A549 (cell line): ENCODE data around the gene THBS4. TPM values are rescaled to one million over a fixed set of nuclear protein-coding genes. Genes with fewer than 3 reads are reported as not detected.

Experiments used
- ATAC-seq, 2 experiments: fragments of 200-7000 bp in 1 of 2; fragments of >200 bp in 1 of 2; cut with Nextera tagmentation in 1 of 2; cut with Tn5 transposase in 1 of 2; 3 replicates each; pipeline versions ENCODE4 v1.8.0 to v1.9.1; 2018 to 2020; ENCODE audit warnings: mild to moderate bottlenecking in 1 of 2, moderate library complexity in 1 of 2
- CTCF ChIA-PET: fragments of 300-600 bp; sonication (Branson Sonifier 250); formaldehyde crosslinking; extraction: SDS; loops from one replicate; lab custom pipeline; 2021; ENCODE audit warnings: antibody characterized with exemption, inconsistent platforms; lab: Yijun Ruan, JAX
- POLR2A ChIA-PET: fragments of 350-600 bp; formaldehyde crosslinking; extraction: SDS; loops from one replicate; lab custom pipeline; 2021; ENCODE audit warnings: antibody characterized with exemption, inconsistent platforms; lab: Yijun Ruan, JAX
- DNase-seq, 2 experiments: peaks; one replicate each; pipeline versions ENCODE4 v3.0.0 to v3.0.0-alpha.2; 2011 to 2016; ENCODE audit warnings: low read depth in 1 of 2, low spot score in 1 of 2
- FAIRE-seq: peaks from 2 replicates; lab custom pipeline; 2011; peaks lifted over from hg19 to GRCh38; lab: Jason Lieb, UNC
- H3K27ac ChIP-seq, 2 experiments: fragments of >200 bp; sonication (Bioruptor Twin); formaldehyde crosslinking; 3 replicates each; pipeline ENCODE4 v1.5.1; 2016 to 2017
- H3K4me1 ChIP-seq: fragments of >200 bp; sonication (Bioruptor Twin); formaldehyde crosslinking; 3 replicates; pipeline ENCODE4 v1.6.1; 2016
- H3K4me2 ChIP-seq: fragments of >200 bp; sonication (Bioruptor Twin); formaldehyde crosslinking; 3 replicates; pipeline ENCODE4 v1.6.1; 2016
- H3K4me3 ChIP-seq: fragments of >200 bp; sonication (Bioruptor Twin); formaldehyde crosslinking; 3 replicates; pipeline ENCODE4 v1.5.1; 2016
- H3K9me3 ChIP-seq: fragments of >200 bp; sonication (Bioruptor Twin); formaldehyde crosslinking; 3 replicates; pipeline ENCODE4 v1.6.1; 2016
- ATOH8 ChIP-seq: fragments of 250-450 bp; sonication (Bioruptor Pico); IDR thresholded peaks from 2 replicates; pipeline ENCODE4 v1.5.0; 2020; ENCODE audit warnings: low read depth, mild to moderate bottlenecking, moderate library complexity
- BHLHE40 ChIP-seq: IDR thresholded peaks from 2 replicates; pipeline ENCODE4 v1.6.1; 2012; ENCODE audit warnings: low read depth, low read length, inconsistent platforms
- CHD2 ChIP-seq: fragments of 150-350 bp; IDR thresholded peaks from 2 replicates; pipeline ENCODE4 v1.6.1; 2014; ENCODE audit warnings: low read length; ENCODE audit not compliant: partially characterized antibody
- CHD4 ChIP-seq: fragments of 200-600 bp; sonication (generic); IDR thresholded peaks from 2 replicates; pipeline ENCODE4 v1.6.1; 2016; ENCODE audit warnings: antibody characterized with exemption, mild to moderate bottlenecking, borderline replicate concordance
- EHF ChIP-seq: fragments of 250-450 bp; sonication (Bioruptor Pico); IDR thresholded peaks from 2 replicates; pipeline ENCODE4 v1.5.0; 2020; ENCODE audit warnings: mild to moderate bottlenecking
- EHMT2 ChIP-seq: fragments of 200-600 bp; sonication (generic); IDR thresholded peaks from 2 replicates; pipeline ENCODE4 v1.6.1; 2016; ENCODE audit warnings: antibody characterized with exemption, low read depth, mild to moderate bottlenecking, moderate library complexity
- EP300 ChIP-seq, 2 experiments: fragments of >200 bp; sonication (Bioruptor Twin); formaldehyde crosslinking; IDR thresholded peaks; 2 replicates in 1 of 2; 3 replicates in 1 of 2; pipeline ENCODE4 v1.6.1; 2016 to 2017
- ESRRA ChIP-seq: fragments of 150-350 bp; IDR thresholded peaks from 2 replicates; pipeline ENCODE4 v1.6.1; 2014; ENCODE audit warnings: mild to moderate bottlenecking, low read length, borderline replicate concordance
- FOSL2 ChIP-seq, 2 experiments: fragments of 450-650 bp in 1 of 2; fragments of >200 bp in 1 of 2; sonication (Bioruptor Twin) in 1 of 2; formaldehyde crosslinking; IDR thresholded peaks; 2 replicates each; pipeline versions ENCODE4 v1.5.0 to v1.6.1; 2016 to 2020; ENCODE audit warnings: mild to moderate bottlenecking in 1 of 2, moderate library complexity in 1 of 2
- FOXS1 ChIP-seq: fragments of 250-450 bp; sonication (Bioruptor Pico); IDR thresholded peaks from 2 replicates; pipeline ENCODE4 v1.5.0; 2020; ENCODE audit warnings: mild to moderate bottlenecking, moderate library complexity
- GATA3 ChIP-seq: IDR thresholded peaks from 2 replicates; pipeline ENCODE4 v1.6.1; 2012; ENCODE audit warnings: borderline replicate concordance
- HEYL ChIP-seq: fragments of 250-450 bp; sonication (Bioruptor Pico); IDR thresholded peaks from 2 replicates; pipeline ENCODE4 v1.8.0; 2021; ENCODE audit warnings: mild to moderate bottlenecking, moderate library complexity
- HOXB13 ChIP-seq: fragments of 250-450 bp; sonication (Bioruptor Pico); IDR thresholded peaks from 2 replicates; pipeline ENCODE4 v1.5.0; 2020; ENCODE audit warnings: low read depth, mild to moderate bottlenecking, moderate library complexity
- HOXB5 ChIP-seq: fragments of 250-450 bp; sonication (Bioruptor Pico); IDR thresholded peaks from 2 replicates; pipeline ENCODE4 v1.5.0; 2020; ENCODE audit warnings: mild to moderate bottlenecking, moderate library complexity
- JUN ChIP-seq, 2 experiments: fragments of >200 bp; sonication (Bioruptor Twin); formaldehyde crosslinking; IDR thresholded peaks; 2 replicates in 1 of 2; 3 replicates in 1 of 2; pipeline ENCODE4 v1.6.1; 2016 to 2017
- JUNB ChIP-seq: fragments of >200 bp; sonication (Bioruptor Twin); formaldehyde crosslinking; IDR thresholded peaks from 2 replicates; pipeline ENCODE4 v1.6.1; 2016
- MAFK ChIP-seq: fragments of 450-650 bp; IDR thresholded peaks from 2 replicates; pipeline ENCODE4 v1.6.1; 2014; ENCODE audit not compliant: partially characterized antibody
- MAX ChIP-seq: IDR thresholded peaks from 2 replicates; pipeline ENCODE4 v1.6.1; 2012
- MAZ ChIP-seq: fragments of 150-350 bp; IDR thresholded peaks from 2 replicates; pipeline ENCODE4 v1.6.1; 2014; ENCODE audit warnings: antibody characterized with exemption, low read depth, low read length, borderline replicate concordance
- NPAS2 ChIP-seq: fragments of 250-450 bp; sonication (Bioruptor Pico); IDR thresholded peaks from 2 replicates; pipeline ENCODE4 v1.8.0; 2022; ENCODE audit warnings: mild to moderate bottlenecking, moderate library complexity, borderline replicate concordance
- NR3C1 ChIP-seq: fragments of >200 bp; sonication (Bioruptor Twin); formaldehyde crosslinking; IDR thresholded peaks from 3 replicates; pipeline ENCODE4 v1.6.1; 2017
- POLR2AphosphoS2 ChIP-seq: conservative IDR thresholded peaks from 2 replicates; pipeline ENCODE4 v1.6.1; 2012; ENCODE audit warnings: low read length, improper control_type of control experiment, inconsistent platforms
- RAD21 ChIP-seq, 2 experiments: fragments of >200 bp in 1 of 2; sonication (Bioruptor Twin) in 1 of 2; formaldehyde crosslinking in 1 of 2; IDR thresholded peaks in 1 of 2; conservative IDR thresholded peaks in 1 of 2; 2 replicates in 1 of 2; 3 replicates in 1 of 2; pipeline ENCODE4 v1.6.1; 2012 to 2018; ENCODE audit warnings: inconsistent platforms in 1 of 2
- RARB ChIP-seq: fragments of 250-450 bp; sonication (Bioruptor Pico); IDR thresholded peaks from 2 replicates; pipeline ENCODE4 v1.8.0; 2021; ENCODE audit warnings: mild to moderate bottlenecking, moderate library complexity
- RFX5 ChIP-seq: fragments of 450-650 bp; IDR thresholded peaks from 2 replicates; pipeline ENCODE4 v1.7.1; 2014; ENCODE audit warnings: antibody characterized with exemption, mild to moderate bottlenecking, moderate library complexity
- RNF2 ChIP-seq: fragments of 200-600 bp; sonication (generic); IDR thresholded peaks from 2 replicates; pipeline ENCODE4 v1.6.1; 2016; ENCODE audit warnings: low read depth, mild to moderate bottlenecking, antibody characterized with exemption, moderate library complexity, borderline replicate concordance
- SREBF2 ChIP-seq: fragments of 450-650 bp; IDR thresholded peaks from 2 replicates; pipeline ENCODE4 v1.6.1; 2014; ENCODE audit warnings: mild to moderate bottlenecking, moderate library complexity
- USF2 ChIP-seq: fragments of 450-650 bp; IDR thresholded peaks from 2 replicates; pipeline ENCODE4 v1.6.1; 2014; ENCODE audit warnings: antibody characterized with exemption
- ZSCAN20 ChIP-seq: fragments of 250-450 bp; sonication (Bioruptor Pico); IDR thresholded peaks from 2 replicates; pipeline ENCODE4 v1.8.0; 2022; ENCODE audit warnings: mild to moderate bottlenecking, moderate library complexity
- WGBS: methylation state at CpG from one replicate; pipeline ENCODE4 v1.1.6; 2017; ENCODE audit errors: missing lambda C conversion rate; 5-methylcytosine and 5-hydroxymethylcytosine counted together
- polyA plus RNA-seq, 4 experiments: library from polyadenylated mRNA; depleted of rRNA in 3 of 4; stranded (reverse); fragments of >200 nt; fragmentation: RNase III in 1 of 4; extraction: RNeasy Plus Mini Kit Qiagen cat#74134 plus additional on column Dnase treatment in 1 of 4; gene quantifications; 2 replicates in 3 of 4; 3 replicates in 1 of 4; pipeline ENCODE4 v1.2.3, GENCODE V29; 2011 to 2017

THBS4 gene
- polyA plus RNA-seq, 2 of the 4 experiments (the other 2 are of a cell fraction): 0.28 to 0.41 TPM

- 53% methylated on average over 3 of the region's 3 CpGs for WGBS
- Histone ChIP-seq H3K9me3 (no peaks in the 10 kb centered on the region), H3K27ac (no peak overlapping the region), H3K4me1 (no peaks in the 10 kb centered on the region), H3K4me2 (no peak overlapping the region), H3K4me3 (no peak overlapping the region)
- ChIA-PET CTCF (no interaction called here), POLR2A (no interaction called here)
- FAIRE-seq (no peak), ATAC-seq (no peak), DNase-seq (no peak)
- TF ChIP-seq JUN (IDR thresholded peaks at IDR 0.05): no peak
- no peak for TF ChIP-seq RFX5
- TF ChIP-seq NR3C1: no peak
- TF ChIP-seq RNF2: no peak
- no peak for TF ChIP-seq JUNB
- TF ChIP-seq ATOH8 (CRISPR knock-in tag): no peak
- TF ChIP-seq ESRRA: no peak
- no peak for TF ChIP-seq FOXS1 (CRISPR knock-in tag)
- no peak for TF ChIP-seq NPAS2
- TF ChIP-seq EHF (CRISPR knock-in tag): no peak
- TF ChIP-seq MAX: no peak
- TF ChIP-seq FOSL2 (IDR thresholded peaks at IDR 0.05): no peak
- TF ChIP-seq FOSL2 (CRISPR knock-in tag; IDR thresholded peaks at IDR 0.05): no peak
- TF ChIP-seq HOXB13 (CRISPR knock-in tag): no peak
- no peak for TF ChIP-seq USF2
- no peak for TF ChIP-seq EHMT2
Measured at GRCh38 chr5:80114860-80115259, 79.7 kb downstream of the THBS4 start.

- no peaks in the 10 kb centered on the region for H3K4me1 ChIP-seq
- ChIA-PET POLR2A (no interaction called here), CTCF (interaction anchor here (0.8 to 1.6 kb wide), 3 partner anchors 15 to 192 kb away, joined by 3 read pairs; no protein-coding TSS in a partner anchor)
- FAIRE-seq (no peak), ATAC-seq (no peak), DNase-seq (no peak)
- no peak overlapping the region for H3K27ac ChIP-seq
- H3K9me3 ChIP-seq: no peaks in the 10 kb centered on the region
- 51% methylated on average over 4 of the region's 4 CpGs for WGBS
- H3K4me3 ChIP-seq: no peak overlapping the region
- no peak overlapping the region for H3K4me2 ChIP-seq
- TF ChIP-seq RFX5 (no peak), NR3C1 (no peak), HOXB13 (CRISPR knock-in tag) (no peak), MAZ (no peak), NPAS2 (no peak), BHLHE40 (no peak), CHD2 (no peak), HEYL (CRISPR knock-in tag) (no peak), ESRRA (no peak), SREBF2 (no peak), MAFK (no peak), RAD21 (conservative IDR thresholded peaks at IDR 0.05 in 1 of 2, IDR thresholded peaks at IDR 0.05 in 1 of 2) (no peak), CHD4 (no peak), EP300 (IDR thresholded peaks at IDR 0.05) (no peak), GATA3 (no peak), RARB (CRISPR knock-in tag) (no peak), POLR2AphosphoS2 (no peak), ZSCAN20 (CRISPR knock-in tag) (no peak), HOXB5 (CRISPR knock-in tag) (no peak)
- TF ChIP-seq, all 56 proteins: peak for 0
Measured at GRCh38 chr5:80116000-80116399, 80.9 kb downstream of the THBS4 start.
